Loucy (cell line): ENCODE results near the gene CENPB.

ENCODE experiments used
- EZH2phosphoT487 ChIP-seq: fragments of 200-600 bp; IDR thresholded peaks from 2 replicates; pipeline ENCODE4 v1.6.1; 2018; ENCODE audit warnings: antibody characterized with exemption, mild to moderate bottlenecking, moderate library complexity, borderline replicate concordance
- TF ChIP-seq, protein P1 (sequence below): fragments of 200-600 bp; sonication (generic); conservative IDR thresholded peaks from 2 replicates; pipeline ENCODE4 v1.5.1; 2014; ENCODE audit warnings: mild to moderate bottlenecking, antibody characterized with exemption, low read length

DNA sequence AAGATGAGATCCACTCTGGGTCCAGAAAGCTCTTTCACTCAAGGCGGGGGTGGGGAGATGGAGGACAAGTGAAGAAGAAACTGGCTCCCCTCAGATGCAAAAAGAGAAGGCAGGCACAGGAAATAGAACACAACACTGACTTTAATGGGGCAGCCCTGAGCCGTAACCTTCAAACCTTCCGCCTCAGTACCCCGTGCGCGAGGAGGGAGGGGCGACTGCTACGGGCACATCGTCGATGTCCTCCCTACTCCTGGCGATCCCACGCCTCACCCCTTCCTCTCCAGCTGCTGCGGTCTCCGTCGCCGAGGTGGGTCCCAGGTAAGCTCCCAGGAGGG, 9.2 kb downstream of the CENPB start:
- TF ChIP-seq, protein P1, sequence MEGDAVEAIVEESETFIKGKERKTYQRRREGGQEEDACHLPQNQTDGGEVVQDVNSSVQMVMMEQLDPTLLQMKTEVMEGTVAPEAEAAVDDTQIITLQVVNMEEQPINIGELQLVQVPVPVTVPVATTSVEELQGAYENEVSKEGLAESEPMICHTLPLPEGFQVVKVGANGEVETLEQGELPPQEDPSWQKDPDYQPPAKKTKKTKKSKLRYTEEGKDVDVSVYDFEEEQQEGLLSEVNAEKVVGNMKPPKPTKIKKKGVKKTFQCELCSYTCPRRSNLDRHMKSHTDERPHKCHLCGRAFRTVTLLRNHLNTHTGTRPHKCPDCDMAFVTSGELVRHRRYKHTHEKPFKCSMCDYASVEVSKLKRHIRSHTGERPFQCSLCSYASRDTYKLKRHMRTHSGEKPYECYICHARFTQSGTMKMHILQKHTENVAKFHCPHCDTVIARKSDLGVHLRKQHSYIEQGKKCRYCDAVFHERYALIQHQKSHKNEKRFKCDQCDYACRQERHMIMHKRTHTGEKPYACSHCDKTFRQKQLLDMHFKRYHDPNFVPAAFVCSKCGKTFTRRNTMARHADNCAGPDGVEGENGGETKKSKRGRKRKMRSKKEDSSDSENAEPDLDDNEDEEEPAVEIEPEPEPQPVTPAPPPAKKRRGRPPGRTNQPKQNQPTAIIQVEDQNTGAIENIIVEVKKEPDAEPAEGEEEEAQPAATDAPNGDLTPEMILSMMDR: no peak
- TF ChIP-seq EZH2phosphoT487: no peak
